ENCODE results near the gene DEPP1. TPM values are rescaled to one million over a fixed set of nuclear protein-coding genes. Genes with fewer than 3 reads are reported as not detected.

DEPP1 gene
- total and polyA plus RNA-seq, 9 donors, result 12.5 to 44.6 (median 26.0) TPM

DNA sequence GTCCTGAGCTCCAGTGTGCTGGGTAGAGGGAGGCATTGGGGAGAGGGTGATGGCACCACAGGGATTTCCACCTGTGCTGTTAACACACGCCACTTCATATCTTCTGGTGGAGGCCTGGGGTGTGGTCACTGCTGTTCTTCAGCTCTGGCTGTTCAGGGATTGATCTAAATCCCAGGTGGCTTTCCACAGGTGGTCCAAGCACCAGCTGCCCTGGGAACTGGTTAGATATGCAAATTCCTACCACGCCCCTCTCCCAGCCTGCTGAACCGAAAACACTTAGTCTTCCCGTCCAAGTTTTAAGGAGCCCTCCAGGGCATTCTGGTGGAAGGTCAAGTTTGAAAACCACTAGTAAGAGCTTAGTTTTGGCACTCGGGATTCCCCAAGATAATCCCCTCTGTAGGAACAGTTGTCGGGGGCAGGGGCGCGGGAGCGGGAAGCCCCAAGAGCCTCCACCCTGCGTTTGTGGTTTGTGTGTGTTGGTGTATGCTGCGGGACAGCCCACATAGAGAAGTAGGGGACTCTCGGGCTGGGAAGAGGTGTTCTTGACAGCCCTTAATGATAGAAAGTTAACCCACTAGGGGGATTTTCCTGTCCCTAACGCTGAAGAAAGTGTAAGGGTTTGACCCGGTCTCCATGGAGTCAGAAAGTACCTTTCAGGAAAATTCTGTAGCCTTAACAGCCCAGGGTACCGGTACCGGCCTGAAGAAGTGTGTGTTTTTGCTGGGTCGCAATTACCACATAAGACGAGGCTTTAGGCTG is 5.1 kb downstream of the DEPP1 start:
- H3K4me1 ChIP-seq (ENCODE audit: control insufficient read depth, insufficient read depth, low read length), result peaks cover 83% of the 10 kb centered on the region
- no peak for DNase-seq

DNA sequence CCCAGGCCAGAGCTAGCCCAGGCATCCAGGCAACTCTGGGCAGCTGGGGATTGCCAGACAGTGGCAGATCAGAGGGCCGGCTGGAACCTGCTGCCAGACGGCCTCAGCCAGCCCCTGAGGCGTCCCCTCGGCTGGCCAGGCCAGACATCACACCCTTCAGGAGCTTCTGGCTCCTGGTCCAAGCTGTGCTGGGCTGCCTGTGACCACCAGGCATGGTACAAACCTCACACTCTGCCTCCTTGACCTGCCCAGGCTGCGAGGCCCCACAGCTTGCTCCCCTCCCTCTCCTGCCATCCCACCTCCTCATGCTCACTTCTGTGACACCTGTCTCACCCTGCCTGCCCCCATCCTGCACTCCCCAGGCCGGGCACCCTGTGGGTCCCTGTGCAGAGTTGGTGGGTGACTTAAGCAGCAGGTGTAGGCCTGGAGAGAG is 5.7 kb downstream of the DEPP1 start:
- Histone ChIP-seq H3K4me3 (ENCODE audit: low read length) (no peak overlapping the region), H3K27ac (ENCODE audit: low read length) (peak overlapping the region; percentile 13), H3K9me3 (replicated peaks; ENCODE audit: control insufficient read depth, low read depth, low read length) (no peaks in the 10 kb centered on the region), H3K36me3 (ENCODE audit: control insufficient read depth, insufficient read depth, low read length) (peaks cover 65% of the 10 kb centered on the region), H3K27me3 (ENCODE audit: control insufficient read depth, insufficient read depth, low read length) (no peaks in the 10 kb centered on the region), H3K4me1 (ENCODE audit: control insufficient read depth, insufficient read depth, low read length) (peaks cover 83% of the 10 kb centered on the region)
- no peak for DNase-seq
- 63% methylated on average over 5 of the region's 6 CpGs for WGBS (ENCODE audit: insufficient coverage)

More for the DNA sequence above, 5.1 kb downstream of the DEPP1 start:
- peaks cover 65% of the 10 kb centered on the region for H3K36me3 ChIP-seq (ENCODE audit: control insufficient read depth, insufficient read depth, low read length)
- H3K4me3 ChIP-seq (ENCODE audit: low read length), result no peak overlapping the region
- no peaks in the 10 kb centered on the region for H3K9me3 ChIP-seq (replicated peaks; ENCODE audit: control insufficient read depth, low read depth, low read length)
- peak overlapping the region; percentile 15 for H3K27ac ChIP-seq (ENCODE audit: low read length)
- no peaks in the 10 kb centered on the region for H3K27me3 ChIP-seq (ENCODE audit: control insufficient read depth, insufficient read depth, low read length)
- WGBS (ENCODE audit: insufficient coverage), result 58% methylated on average over 10 of the region's 18 CpGs

DNA sequence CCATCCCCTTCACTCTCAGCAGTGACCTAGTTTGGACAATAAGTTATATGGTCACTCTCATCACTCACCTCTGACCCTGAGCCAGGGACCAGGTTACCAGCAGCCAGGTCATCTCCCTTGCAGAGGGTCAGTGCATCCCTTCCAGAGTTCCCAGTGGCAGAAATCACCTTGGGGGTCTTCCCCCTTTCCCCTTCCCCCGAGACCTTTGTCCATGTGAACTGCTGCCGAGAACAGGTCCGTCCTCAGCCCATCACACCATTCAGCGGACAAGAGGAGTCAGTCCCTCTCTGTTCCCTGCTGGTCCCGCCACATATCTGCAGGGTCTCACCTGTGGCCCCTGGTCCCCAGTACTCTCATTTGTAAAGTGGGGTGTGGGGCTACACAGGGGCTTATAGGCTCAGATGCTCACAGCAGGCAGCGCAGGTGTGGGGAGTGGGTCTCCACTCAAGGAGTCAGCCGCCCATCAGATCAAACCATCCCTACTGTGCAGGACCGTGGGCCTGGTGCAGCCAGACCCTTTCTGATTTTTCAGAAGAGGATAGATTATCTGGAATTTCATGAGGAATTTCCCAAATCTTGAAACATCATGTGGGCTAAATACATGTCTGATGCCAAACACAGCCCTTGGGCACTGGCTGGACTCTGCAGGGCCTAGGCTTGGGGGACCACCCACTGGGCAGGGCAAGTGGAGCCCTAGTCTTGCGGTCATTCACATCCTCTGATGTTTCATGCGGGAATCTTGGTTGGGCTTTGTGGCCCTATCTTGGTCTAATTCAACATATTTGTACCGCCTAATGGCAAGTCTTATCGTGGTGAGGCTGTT is 6.5 kb downstream of the DEPP1 start:
- Histone ChIP-seq H3K4me3 (ENCODE audit: low read length) (no peak overlapping the region), H3K27me3 (ENCODE audit: control insufficient read depth, insufficient read depth, low read length) (no peaks in the 10 kb centered on the region), H3K9me3 (replicated peaks; ENCODE audit: control insufficient read depth, low read depth, low read length) (no peaks in the 10 kb centered on the region), H3K36me3 (ENCODE audit: control insufficient read depth, insufficient read depth, low read length) (peaks cover 63% of the 10 kb centered on the region), H3K27ac (ENCODE audit: low read length) (no peak overlapping the region), H3K4me1 (ENCODE audit: control insufficient read depth, insufficient read depth, low read length) (peaks cover 83% of the 10 kb centered on the region)
- DNase-seq, result no peak
- WGBS (ENCODE audit: insufficient coverage), result 91% methylated on average over 5 of the region's 12 CpGs

GRCh38 chr10:44971434-44971833 is 7.2 kb downstream of the DEPP1 start:
- no peaks in the 10 kb centered on the region for H3K9me3 ChIP-seq (replicated peaks; ENCODE audit: control insufficient read depth, low read depth, low read length)
- no peak overlapping the region for H3K27ac ChIP-seq (ENCODE audit: low read length)
- WGBS (ENCODE audit: insufficient coverage), result 87% methylated on average over 9 of the region's 11 CpGs
- no peak overlapping the region for H3K4me3 ChIP-seq (ENCODE audit: low read length)
- H3K36me3 ChIP-seq (ENCODE audit: control insufficient read depth, insufficient read depth, low read length), result peaks cover 56% of the 10 kb centered on the region
- no peaks in the 10 kb centered on the region for H3K27me3 ChIP-seq (ENCODE audit: control insufficient read depth, insufficient read depth, low read length)
- peaks cover 81% of the 10 kb centered on the region for H3K4me1 ChIP-seq (ENCODE audit: control insufficient read depth, insufficient read depth, low read length)
- no peak for DNase-seq

DNA sequence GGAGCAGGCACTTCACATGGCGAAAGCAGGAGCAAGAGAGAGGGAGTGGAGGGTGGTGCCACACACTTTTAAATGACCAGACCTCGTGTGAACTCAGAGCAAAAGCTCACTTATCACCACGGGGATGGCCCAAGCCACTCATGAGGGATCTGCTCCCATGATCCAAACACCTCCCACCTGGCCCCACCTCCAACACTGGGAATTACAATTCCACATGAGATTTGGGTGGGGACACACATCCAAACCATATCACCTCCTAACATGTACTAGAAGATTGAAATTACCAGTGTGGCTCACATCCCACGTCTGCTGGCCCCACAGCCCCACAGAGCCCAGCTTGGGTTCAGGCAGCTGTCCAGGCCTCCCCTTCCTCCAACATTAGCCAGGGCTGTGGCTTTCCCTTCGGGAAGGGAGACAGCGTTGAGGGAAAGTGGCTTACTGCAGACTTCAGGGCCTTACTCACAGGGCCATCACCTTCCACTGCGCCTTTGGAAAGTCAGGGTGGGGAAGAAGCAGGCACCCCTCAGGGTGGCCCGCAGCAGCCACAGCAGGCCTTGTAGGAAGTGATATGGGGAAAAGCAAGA is 7.7 kb downstream of the DEPP1 start:
- Histone ChIP-seq H3K4me3 (ENCODE audit: low read length) (no peak overlapping the region), H3K27ac (ENCODE audit: low read length) (no peak overlapping the region), H3K36me3 (ENCODE audit: control insufficient read depth, insufficient read depth, low read length) (peaks cover 52% of the 10 kb centered on the region), H3K4me1 (ENCODE audit: control insufficient read depth, insufficient read depth, low read length) (peaks cover 82% of the 10 kb centered on the region), H3K27me3 (ENCODE audit: control insufficient read depth, insufficient read depth, low read length) (no peaks in the 10 kb centered on the region), H3K9me3 (replicated peaks; ENCODE audit: control insufficient read depth, low read depth, low read length) (no peaks in the 10 kb centered on the region)
- 87% methylated on average over 7 of the region's 8 CpGs for WGBS (ENCODE audit: insufficient coverage)
- DNase-seq, result no peak

DNA sequence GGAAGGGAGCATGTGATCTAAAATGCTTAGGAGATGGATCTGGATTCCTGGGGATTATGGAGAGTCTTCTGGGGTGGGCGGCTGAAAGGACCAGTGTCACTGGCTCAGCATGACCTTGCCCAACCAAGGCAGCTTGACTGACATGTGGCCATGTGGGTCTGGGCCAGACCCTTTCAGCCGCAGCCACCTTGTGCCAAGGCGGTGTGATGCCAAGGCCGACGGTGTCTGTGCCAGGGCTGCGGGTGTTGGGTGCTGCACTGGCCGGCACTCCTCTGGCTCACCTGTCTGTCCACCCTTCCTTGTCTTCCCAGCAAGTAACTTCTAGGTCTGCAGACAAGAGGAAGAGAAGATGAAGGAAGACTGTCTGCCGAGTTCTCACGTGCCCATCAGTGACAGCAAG is 8.8 kb downstream of the DEPP1 start:
- Histone ChIP-seq H3K4me3 (ENCODE audit: low read length) (no peak overlapping the region), H3K4me1 (ENCODE audit: control insufficient read depth, insufficient read depth, low read length) (peaks cover 84% of the 10 kb centered on the region), H3K27ac (ENCODE audit: low read length) (no peak overlapping the region), H3K36me3 (ENCODE audit: control insufficient read depth, insufficient read depth, low read length) (peaks cover 55% of the 10 kb centered on the region), H3K27me3 (ENCODE audit: control insufficient read depth, insufficient read depth, low read length) (no peaks in the 10 kb centered on the region), H3K9me3 (replicated peaks; ENCODE audit: control insufficient read depth, low read depth, low read length) (no peaks in the 10 kb centered on the region)
- DNase-seq, result no peak
- 82% methylated on average over 5 of the region's 9 CpGs for WGBS (ENCODE audit: insufficient coverage)

DNA sequence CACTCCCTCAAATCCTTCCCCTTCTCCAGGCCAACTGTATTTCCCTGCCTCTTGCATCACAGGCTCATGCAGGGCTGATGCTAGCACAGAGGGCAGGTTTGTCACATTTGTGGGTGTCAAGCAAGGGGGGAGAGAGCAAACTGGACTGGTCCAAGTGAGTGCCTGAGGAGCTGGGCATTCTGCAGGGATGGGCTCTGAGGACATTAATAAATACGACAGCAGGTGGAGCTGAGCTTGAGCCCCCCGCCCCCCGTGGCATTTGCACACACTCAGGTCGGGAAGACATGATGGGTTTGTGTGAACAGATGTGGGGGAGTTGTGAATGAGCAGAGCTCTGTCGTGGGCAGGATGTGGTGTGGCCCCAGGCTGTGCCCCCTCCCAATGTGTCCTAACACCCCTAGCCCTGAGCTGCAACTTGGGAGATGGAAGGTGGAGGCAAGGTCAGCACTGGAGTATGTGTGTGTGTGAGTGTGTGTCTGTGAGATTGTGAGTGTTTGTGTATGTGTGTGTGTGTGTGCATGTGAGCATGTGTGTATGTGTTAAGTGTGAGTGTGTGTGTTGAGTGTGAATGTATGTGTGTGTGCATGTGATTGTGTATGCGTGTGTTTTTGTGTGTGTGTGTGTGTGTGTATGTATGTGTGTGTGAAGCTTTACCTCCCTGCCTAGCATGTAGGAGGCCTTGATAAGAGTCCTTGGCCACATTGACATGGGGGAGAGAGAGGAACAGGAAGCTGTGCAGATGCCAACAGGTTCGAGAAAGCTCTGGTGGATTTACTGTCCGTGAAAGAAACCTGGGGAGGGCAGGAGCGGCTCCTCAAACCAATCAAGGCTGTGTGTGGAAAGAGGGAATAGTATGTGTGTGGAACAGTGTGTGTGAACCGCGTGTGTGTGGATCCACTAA is 9.9 kb downstream of the DEPP1 start:
- Histone ChIP-seq H3K27ac (ENCODE audit: low read length) (peak overlapping the region; percentile 13), H3K4me3 (ENCODE audit: low read length) (no peak overlapping the region), H3K27me3 (ENCODE audit: control insufficient read depth, insufficient read depth, low read length) (no peaks in the 10 kb centered on the region)

GRCh38 chr10:44968091-44968490 is 10.5 kb downstream of the DEPP1 start:
- Histone ChIP-seq H3K9me3 (replicated peaks; ENCODE audit: control insufficient read depth, low read depth, low read length) (no peaks in the 10 kb centered on the region), H3K27me3 (ENCODE audit: control insufficient read depth, insufficient read depth, low read length) (no peaks in the 10 kb centered on the region), H3K4me1 (ENCODE audit: control insufficient read depth, insufficient read depth, low read length) (peaks cover 84% of the 10 kb centered on the region), H3K4me3 (ENCODE audit: low read length) (no peak overlapping the region), H3K36me3 (ENCODE audit: control insufficient read depth, insufficient read depth, low read length) (peaks cover 47% of the 10 kb centered on the region), H3K27ac (ENCODE audit: low read length) (peak overlapping the region; percentile 31)
- WGBS (ENCODE audit: insufficient coverage), result 32% methylated on average over 3 of the region's 3 CpGs
- peak; percentile 82 for DNase-seq

More for the DNA sequence above, 9.9 kb downstream of the DEPP1 start:
- Histone ChIP-seq H3K9me3 (replicated peaks; ENCODE audit: control insufficient read depth, low read depth, low read length) (no peaks in the 10 kb centered on the region), H3K36me3 (ENCODE audit: control insufficient read depth, insufficient read depth, low read length) (peaks cover 52% of the 10 kb centered on the region), H3K4me1 (ENCODE audit: control insufficient read depth, insufficient read depth, low read length) (peaks cover 84% of the 10 kb centered on the region)
- WGBS (ENCODE audit: insufficient coverage), result 63% methylated on average over 8 of the region's 11 CpGs
- DNase-seq, result no peak

DNA sequence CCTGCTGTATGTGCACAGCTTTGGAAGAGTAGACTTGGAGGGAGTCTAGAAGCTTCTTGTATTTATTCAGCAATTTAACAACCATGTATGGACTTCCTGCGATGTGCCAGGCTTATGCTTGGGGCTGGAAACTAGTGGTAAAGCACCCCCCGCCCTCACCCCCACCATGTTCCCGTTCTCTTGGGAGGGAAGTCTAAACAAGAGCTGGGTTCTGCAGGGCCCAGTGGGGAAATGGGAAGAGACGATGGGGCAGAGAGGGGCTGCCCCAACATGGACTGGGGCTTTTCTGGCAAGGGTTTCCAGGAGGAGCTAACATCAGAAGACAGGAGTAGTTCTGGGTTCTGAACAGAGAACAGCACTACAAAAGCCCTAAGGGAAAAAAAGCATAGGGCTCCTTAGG is 11.0 kb downstream of the DEPP1 start:
- no peak for DNase-seq
- peaks cover 84% of the 10 kb centered on the region for H3K4me1 ChIP-seq (ENCODE audit: control insufficient read depth, insufficient read depth, low read length)
- 86% methylated on average over 1 of the region's 4 CpGs for WGBS (ENCODE audit: insufficient coverage)
- no peaks in the 10 kb centered on the region for H3K9me3 ChIP-seq (replicated peaks; ENCODE audit: control insufficient read depth, low read depth, low read length)
- H3K36me3 ChIP-seq (ENCODE audit: control insufficient read depth, insufficient read depth, low read length), result peaks cover 42% of the 10 kb centered on the region
- no peak overlapping the region for H3K4me3 ChIP-seq (ENCODE audit: low read length)
- no peaks in the 10 kb centered on the region for H3K27me3 ChIP-seq (ENCODE audit: control insufficient read depth, insufficient read depth, low read length)
- H3K27ac ChIP-seq (ENCODE audit: low read length), result peak overlapping the region; percentile 31
